Stimulated activated CD4-positive, alpha-beta T cell treated with anti-CD3 and anti-CD28 coated beads, Interleukin-4, amount 100 ng/mL, for 4 hours (primary cell): ENCODE data around the gene ITGAE.
"Not testable (repeated sequence)": the region's sequence is repeated elsewhere in the genome, so short reads cannot be mapped to it uniquely, and the experiment has no call there.

Experiments used
- DNase-seq, 2 experiments: peaks; one replicate each; pipeline ENCODE4 v3.0.0-alpha.2; 2020

Gene ITGAE

GRCh38 chr17:3724378-3725077 is 76.5 kb downstream of the ITGAE start:
- no peak for DNase-seq

GRCh38 chr17:3723556-3724377 is 77.2 kb downstream of the ITGAE start, which contains the start of gene HASPIN:
TSS of gene HASPIN (plus strand) at chr17:3723903. CDS start at chr17:3723936, 33 bp downstream.
- DNase-seq, result peak; percentile 89 to 94

GRCh38 chr17:3723188-3723555 is 77.8 kb downstream of the ITGAE start:
- no peak for DNase-seq

- no peak for DNase-seq
These were observed 78.3 kb downstream of the ITGAE start for GRCh38 chr17:3722716-3723115.

GRCh38 chr17:3719265-3719664 is 81.7 kb downstream of the ITGAE start:
- no peak for DNase-seq

GRCh38 chr17:3718201-3718600 is 82.8 kb downstream of the ITGAE start:
- no peak for DNase-seq

- DNase-seq, result no peak
These were observed 85.7 kb downstream of the ITGAE start for GRCh38 chr17:3715296-3715695.

- DNase-seq, result no peak
These were observed 88.1 kb downstream of the ITGAE start for GRCh38 chr17:3712811-3713463.

- peak; percentile 27 to 76 for DNase-seq
These were observed 90.0 kb downstream of the ITGAE start for GRCh38 chr17:3710951-3711383.

- DNase-seq, result no peak
These were observed 92.6 kb downstream of the ITGAE start for GRCh38 chr17:3708366-3708765.

- not testable (repeated sequence) for DNase-seq
These were observed 95.3 kb downstream of the ITGAE start for GRCh38 chr17:3705718-3705984.

- no peak for DNase-seq
These were observed 95.9 kb downstream of the ITGAE start for GRCh38 chr17:3704931-3705717.

GRCh38 chr17:3702041-3702539 is 98.9 kb downstream of the ITGAE start:
- not testable (repeated sequence) for DNase-seq

- no peak for DNase-seq
These were observed 101.0 kb downstream of the ITGAE start for GRCh38 chr17:3699951-3700350.

- no peak for DNase-seq
These were observed 102.8 kb downstream of the ITGAE start for GRCh38 chr17:3698139-3698538.

- no peak for DNase-seq
These were observed 103.9 kb downstream of the ITGAE start for GRCh38 chr17:3697103-3697476.

- DNase-seq, result peak; percentile 36
These were observed 105.1 kb downstream of the ITGAE start, which contains the start of gene P2RX5 for GRCh38 chr17:3695723-3696411. TSS of gene P2RX5 (minus strand) at chr17:3696155. CDS start at chr17:3696005, 150 bp downstream.

GRCh38 chr17:3695129-3695722 is 105.8 kb downstream of the ITGAE start:
- DNase-seq, result no peak

GRCh38 chr17:3693829-3694231 is 107.2 kb downstream of the ITGAE start:
- no peak for DNase-seq

- no peak for DNase-seq
These were observed 107.8 kb downstream of the ITGAE start for GRCh38 chr17:3693141-3693540.

GRCh38 chr17:3692346-3692745 is 108.6 kb downstream of the ITGAE start:
- DNase-seq, result no peak

GRCh38 chr17:3691617-3692067 is 109.3 kb downstream of the ITGAE start:
- no peak for DNase-seq
